H9 (cell line): ENCODE measurements around the gene TAS2R40. TPM values are rescaled to one million over a fixed set of nuclear protein-coding genes. Genes with fewer than 3 reads are reported as not detected.

ENCODE experiments used
- DNase-seq: peaks from one replicate; pipeline ENCODE4 v3.0.0-alpha.2; 2017
- H2AFZ ChIP-seq: one replicate; pipeline ENCODE4 v1.6.1; 2013; ENCODE audit warnings: mild to moderate bottlenecking, low read length, control low read depth, moderate library complexity
- H2AK5ac ChIP-seq: 2 replicates; pipeline ENCODE4 v1.6.1; 2013; ENCODE audit warnings: low read length, control low read depth, mixed read lengths; ENCODE audit not compliant: insufficient read length
- H2BK120ac ChIP-seq: one replicate; pipeline ENCODE4 v1.6.1; 2013; ENCODE audit warnings: low read depth, mild to moderate bottlenecking, low read length, control low read depth, inconsistent platforms; ENCODE audit not compliant: poor library complexity, severe bottlenecking
- H2BK12ac ChIP-seq: 2 replicates; pipeline ENCODE4 v1.6.1; 2013; ENCODE audit warnings: low read length, control low read depth, mixed read lengths, low read depth; ENCODE audit not compliant: insufficient read length
- H2BK15ac ChIP-seq: 2 replicates; pipeline ENCODE4 v1.6.1; 2013; ENCODE audit warnings: low read depth, low read length, control low read depth
- H2BK20ac ChIP-seq: one replicate; pipeline ENCODE4 v1.6.1; 2013; ENCODE audit warnings: low read depth, mild to moderate bottlenecking, low read length, control low read depth, inconsistent platforms; ENCODE audit not compliant: poor library complexity, severe bottlenecking
- H2BK5ac ChIP-seq: 2 replicates; pipeline ENCODE4 v1.6.1; 2013; ENCODE audit warnings: low read length, control low read depth, mixed read lengths; ENCODE audit not compliant: insufficient read length
- H3K14ac ChIP-seq: 2 replicates; pipeline ENCODE4 v1.6.1; 2013; ENCODE audit warnings: low read length, control low read depth; ENCODE audit not compliant: insufficient read depth
- H3K18ac ChIP-seq: 2 replicates; pipeline ENCODE4 v1.6.1; 2013; ENCODE audit warnings: low read depth, mild to moderate bottlenecking, mixed read lengths, low read length, control low read depth; ENCODE audit not compliant: insufficient read length
- H3K23ac ChIP-seq: 2 replicates; pipeline ENCODE4 v1.6.1; 2013; ENCODE audit warnings: low read length, control low read depth, mixed read lengths, low read depth; ENCODE audit not compliant: insufficient read length
- H3K23me2 ChIP-seq: 2 replicates; pipeline ENCODE4 v1.6.1; 2013; ENCODE audit warnings: low read depth, mild to moderate bottlenecking, mixed read lengths, low read length, control low read depth; ENCODE audit not compliant: insufficient read length, poor library complexity, severe bottlenecking
- H3K27ac ChIP-seq: 2 replicates; pipeline ENCODE4 v1.5.1; 2013; ENCODE audit warnings: low read length, control low read depth, mixed read lengths, low read depth; ENCODE audit not compliant: insufficient read length
- H3K27me3 ChIP-seq: 2 replicates; pipeline ENCODE4 v1.6.1; 2013; ENCODE audit warnings: low read length, control low read depth, inconsistent platforms; ENCODE audit not compliant: insufficient read depth
- H3K4ac ChIP-seq: 2 replicates; pipeline ENCODE4 v1.6.1; 2013; ENCODE audit warnings: low read depth, mild to moderate bottlenecking, control low read depth, inconsistent platforms, low read length, moderate library complexity
- H3K4me1 ChIP-seq: 2 replicates; pipeline ENCODE4 v1.6.1; 2013; ENCODE audit warnings: low read length, control low read depth, inconsistent platforms; ENCODE audit not compliant: insufficient read depth
- H3K4me2 ChIP-seq: 2 replicates; pipeline ENCODE4 v1.6.1; 2013; ENCODE audit warnings: low read length, control low read depth, mixed read lengths; ENCODE audit not compliant: insufficient read length, insufficient read depth
- H3K56ac ChIP-seq: 2 replicates; pipeline ENCODE4 v1.6.1; 2013; ENCODE audit warnings: low read depth, mild to moderate bottlenecking, mixed read lengths, low read length, control low read depth; ENCODE audit not compliant: insufficient read length
- H3K79me1 ChIP-seq: 2 replicates; pipeline ENCODE4 v1.6.1; 2013; ENCODE audit warnings: low read depth, mild to moderate bottlenecking, moderate library complexity, low read length, control low read depth, inconsistent platforms; ENCODE audit not compliant: insufficient read depth, poor library complexity, severe bottlenecking
- H3K79me2 ChIP-seq: 2 replicates; pipeline ENCODE4 v1.6.1; 2013; ENCODE audit warnings: low read length, control low read depth, inconsistent platforms; ENCODE audit not compliant: insufficient read depth
- H3K9ac ChIP-seq: 2 replicates; pipeline ENCODE4 v1.6.1; 2013; ENCODE audit warnings: low read length, control low read depth, mixed read lengths; ENCODE audit not compliant: insufficient read length; ENCODE audit errors: extremely low read depth
- H3K9me3 ChIP-seq: one replicate; pipeline ENCODE4 v1.6.1; 2013; ENCODE audit warnings: low read depth, low read length, inconsistent platforms; ENCODE audit not compliant: control insufficient read depth
- H3T11ph ChIP-seq: one replicate; pipeline ENCODE4 v1.6.1; 2013; ENCODE audit warnings: mild to moderate bottlenecking, low read length, control low read depth, inconsistent platforms
- H4K20me1 ChIP-seq: one replicate; pipeline ENCODE4 v1.6.1; 2013; ENCODE audit not compliant: control insufficient read depth, insufficient read length, insufficient read depth
- H4K5ac ChIP-seq: 2 replicates; pipeline ENCODE4 v1.6.1; 2013; ENCODE audit warnings: low read depth, mild to moderate bottlenecking, mixed read lengths, low read length, control low read depth; ENCODE audit not compliant: insufficient read length
- H4K8ac ChIP-seq: replicated peaks from 2 replicates; pipeline ENCODE4 v1.6.1; 2013; ENCODE audit warnings: low read length, control low read depth, mixed read lengths, low read depth; ENCODE audit not compliant: insufficient read length
- H4K91ac ChIP-seq: 2 replicates; pipeline ENCODE4 v1.6.1; 2013; ENCODE audit warnings: low read depth, mild to moderate bottlenecking, moderate library complexity, mixed read lengths, low read length, control low read depth; ENCODE audit not compliant: insufficient read length
- H3K27ac Mint-ChIP-seq, 3 experiments: 2 replicates in 2 of 3; 3 replicates in 1 of 3; pipeline ENCODE4 v1.8.0; 2020 to 2021; ENCODE audit warnings: mixed read lengths in 3 of 3, mild to moderate bottlenecking in 1 of 3, moderate library complexity in 1 of 3
- H3K27me3 Mint-ChIP-seq: 2 replicates; pipeline ENCODE4 v1.8.0; 2021; ENCODE audit warnings: low read depth, mild to moderate bottlenecking, moderate library complexity, mixed read lengths
- H3K36me3 Mint-ChIP-seq, 3 experiments: 2 replicates in 2 of 3; 3 replicates in 1 of 3; pipeline ENCODE4 v1.8.0; 2020 to 2021; ENCODE audit warnings: low read depth in 3 of 3, mixed read lengths in 3 of 3; ENCODE audit not compliant: insufficient read depth in 1 of 3
- H3K4me1 Mint-ChIP-seq, 2 experiments: 2 replicates each; pipeline ENCODE4 v1.8.0; 2020; ENCODE audit warnings: mixed read lengths in 2 of 2
- H3K4me3 Mint-ChIP-seq, 2 experiments: 2 replicates in 1 of 2; 3 replicates in 1 of 2; pipeline ENCODE4 v1.8.0; 2020 to 2021; ENCODE audit warnings: mild to moderate bottlenecking in 2 of 2, mixed read lengths in 2 of 2, moderate library complexity in 1 of 2
- H3K9me3 Mint-ChIP-seq, 2 experiments: 2 replicates in 1 of 2; 3 replicates in 1 of 2; pipeline ENCODE4 v1.8.0; 2020; ENCODE audit warnings: mild to moderate bottlenecking in 2 of 2, mixed read lengths in 2 of 2, moderate library complexity in 1 of 2
- CTCF ChIP-seq: fragments of 200-600 bp; sonication (generic); conservative IDR thresholded peaks from 3 replicates; pipeline ENCODE4 v1.8.0; 2021; ENCODE audit warnings: antibody characterized with exemption, mild to moderate bottlenecking
- WGBS: extraction: QIAGEN DNeasy Blood & Tissue Kit; methylation state at CpG from one replicate; pipeline ENCODE4 v1.1.7; 2013; ENCODE audit warnings: missing lambda C conversion rate, low lambda C conversion rate, mixed read lengths; ENCODE audit not compliant: insufficient read length; ENCODE audit errors: extremely low coverage; 5-methylcytosine and 5-hydroxymethylcytosine counted together
- total RNA-seq: library from RNA; stranded (reverse); gene quantifications from 2 replicates; pipeline ENCODE4 v1.2.1, GENCODE V29; 2021

TAS2R40 gene
- total RNA-seq, 1 experiment from 2014 or later = not detected

GRCh38 chr7:143242306-143242705, 20.5 kb downstream of the TAS2R40 start:
- H3K9ac ChIP-seq = no peak overlapping the region
- Mint-ChIP-seq H3K4me1 (peaks cover 3 to 7% of the 10 kb centered on the region in 2 experiments; a peak in 3 of 4 replicates), H3K27me3 (peaks cover 12% of the 10 kb centered on the region), H3K4me3 (no peak overlapping the region), H3K36me3 (no peaks in the 10 kb centered on the region), H3K27ac (no peak overlapping the region), H3K9me3 (peaks cover 1 to 2% of the 10 kb centered on the region in 2 experiments; a peak in 2 of 5 replicates)
- no peaks in the 10 kb centered on the region for H3K79me1 ChIP-seq
- H4K20me1 ChIP-seq = no peaks in the 10 kb centered on the region
- H3K27ac ChIP-seq = no peak overlapping the region
- H2AK5ac ChIP-seq = no peak overlapping the region
- no peak overlapping the region for H3K23ac ChIP-seq
- no peak overlapping the region for H4K91ac ChIP-seq
- H3K27me3 ChIP-seq = no peaks in the 10 kb centered on the region
- H2BK15ac ChIP-seq = no peak overlapping the region
- no peaks in the 10 kb centered on the region for H3K23me2 ChIP-seq
- no CpG with 5 or more reads among the region's 11 CpGs for WGBS
- H3K79me2 ChIP-seq = no peaks in the 10 kb centered on the region
- no peaks in the 10 kb centered on the region for H3K9me3 ChIP-seq
- no peak overlapping the region for H2BK20ac ChIP-seq
- TF ChIP-seq CTCF = no peak
- H3T11ph ChIP-seq = no peak overlapping the region
- H3K4ac ChIP-seq = no peak overlapping the region
- H3K14ac ChIP-seq = no peak overlapping the region
- H2BK12ac ChIP-seq = no peak overlapping the region
- H3K18ac ChIP-seq = no peak overlapping the region
- no peak overlapping the region for H3K4me2 ChIP-seq
- H4K8ac ChIP-seq = no peak overlapping the region
- no peak for DNase-seq
- H3K4me1 ChIP-seq = no peaks in the 10 kb centered on the region
- H2BK5ac ChIP-seq = no peak overlapping the region
- no peak overlapping the region for H2BK120ac ChIP-seq
- no peak overlapping the region for H4K5ac ChIP-seq
- H3K56ac ChIP-seq = no peak overlapping the region
- no peak overlapping the region for H2AFZ ChIP-seq
